GM21723 (cell line): ENCODE results near the gene NR2F1-AS1.

Source experiments
- ATAC-seq: cut with Tn5 transposase; IDR thresholded peaks from one replicate; pipeline ENCODE4 v1.9.1; 2021; ENCODE audit warnings: mild to moderate bottlenecking, moderate library complexity; ENCODE audit not compliant: unreplicated experiment

Gene NR2F1-AS1

DNA sequence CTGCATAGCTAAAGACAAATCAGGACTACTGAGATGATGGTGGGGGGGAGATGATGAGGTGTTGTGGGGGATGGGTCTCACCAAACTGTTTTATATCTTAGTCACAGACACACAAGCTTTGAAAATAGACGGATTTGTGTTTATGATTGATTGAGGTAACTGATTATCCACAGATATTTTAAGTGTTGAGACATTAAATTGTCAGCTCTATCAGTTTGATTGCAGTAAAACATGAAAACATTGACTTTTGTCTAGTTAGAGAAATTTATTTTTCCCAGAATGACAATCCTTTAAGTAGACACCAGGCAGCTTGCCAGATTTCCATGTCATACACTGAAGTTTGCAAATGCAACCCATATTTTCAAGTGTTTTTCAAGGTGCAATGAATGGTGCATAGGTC lies 149.8 kb downstream of the NR2F1-AS1 start:
- no peak for ATAC-seq

DNA sequence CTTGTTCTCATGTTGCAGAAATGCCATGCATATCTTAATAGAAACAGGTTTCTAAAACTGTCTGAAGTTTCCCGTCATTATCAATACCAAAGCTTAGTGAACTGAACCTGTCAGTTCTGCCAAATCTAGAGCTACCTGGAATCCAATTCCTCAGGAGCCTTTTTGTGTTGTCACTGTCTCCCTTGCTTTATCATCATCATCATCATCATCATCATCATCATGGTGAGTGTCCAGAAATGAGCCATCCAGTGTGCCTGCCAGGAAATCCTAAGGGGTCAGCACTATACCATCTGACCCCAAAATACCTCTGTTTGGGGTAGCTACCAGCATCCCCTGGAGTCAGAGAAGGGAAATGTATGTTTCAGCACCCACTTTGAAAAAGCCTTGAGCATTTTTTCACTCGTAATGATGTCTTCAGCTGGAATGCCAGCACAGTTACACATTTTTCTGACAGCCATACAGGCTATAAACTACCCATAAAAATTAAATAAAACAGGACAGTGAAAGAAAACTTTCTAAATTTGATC lies 150.3 kb downstream of the NR2F1-AS1 start:
- no peak for ATAC-seq

GRCh38 chr5:93430118-93430517 lies 150.9 kb downstream of the NR2F1-AS1 start:
- ATAC-seq: no peak

GRCh38 chr5:93428868-93429267 lies 152.2 kb downstream of the NR2F1-AS1 start:
- no peak for ATAC-seq

- no peak for ATAC-seq
These were observed 153.7 kb downstream of the NR2F1-AS1 start for GRCh38 chr5:93427316-93427715.

- ATAC-seq: no peak
These were observed 155.9 kb downstream of the NR2F1-AS1 start for GRCh38 chr5:93425096-93425495.

GRCh38 chr5:93423300-93423699 lies 157.7 kb downstream of the NR2F1-AS1 start:
- no peak for ATAC-seq

DNA sequence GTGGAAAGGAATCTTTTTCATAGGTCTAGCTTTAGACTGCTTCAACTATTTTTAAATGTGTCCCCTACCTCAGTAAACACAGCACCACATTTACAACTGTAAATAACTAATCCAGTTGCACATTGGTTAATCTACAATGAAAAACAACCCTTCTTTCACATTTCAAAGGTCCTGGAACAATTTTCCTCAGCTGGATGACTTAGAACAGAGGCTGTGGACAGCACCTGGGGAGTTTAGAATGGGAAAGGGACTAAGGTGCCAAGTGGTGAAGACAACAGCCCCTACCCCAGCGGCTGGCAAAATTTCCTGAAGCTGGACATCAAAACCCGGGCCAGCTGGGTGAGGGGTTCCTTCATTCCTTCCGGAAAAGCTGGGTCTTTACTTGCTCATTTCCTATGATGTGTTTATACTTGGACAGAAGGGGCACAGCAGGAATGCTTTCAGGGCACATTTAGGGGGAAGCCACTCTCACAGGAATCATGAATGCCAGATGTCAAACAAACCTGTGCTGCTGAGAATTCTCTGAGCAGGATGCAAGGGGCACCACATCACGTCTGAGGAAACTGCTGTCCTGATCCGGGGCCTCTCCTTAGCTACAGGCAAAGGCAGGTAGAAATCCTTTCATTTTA lies 158.3 kb downstream of the NR2F1-AS1 start:
- ATAC-seq: no peak

- no peak for ATAC-seq
These were observed 159.0 kb downstream of the NR2F1-AS1 start for GRCh38 chr5:93421987-93422401.

GRCh38 chr5:93421468-93421867 lies 159.6 kb downstream of the NR2F1-AS1 start:
- no peak for ATAC-seq

GRCh38 chr5:93417490-93417889 lies 163.5 kb downstream of the NR2F1-AS1 start:
- no peak for ATAC-seq

DNA sequence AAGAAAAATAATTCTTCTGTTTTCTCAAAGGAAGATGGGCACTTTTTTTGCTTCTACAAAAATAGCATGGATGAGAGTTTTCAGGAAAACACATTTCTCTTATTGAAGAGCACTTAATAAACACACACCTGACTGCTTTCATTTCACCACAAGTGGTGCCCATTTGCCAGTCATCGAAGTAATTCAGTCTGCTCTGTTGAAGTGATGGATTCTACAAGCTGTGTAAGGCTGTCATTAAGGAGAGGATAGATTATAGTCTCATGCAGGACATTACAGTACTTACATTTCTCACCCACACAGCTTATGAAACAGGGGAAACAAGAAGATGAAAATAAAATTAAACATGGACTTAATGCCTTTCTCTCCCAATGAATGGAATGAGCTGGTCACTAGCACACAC lies 165.2 kb downstream of the NR2F1-AS1 start:
- no peak for ATAC-seq

- no peak for ATAC-seq
These were observed 169.3 kb downstream of the NR2F1-AS1 start for GRCh38 chr5:93411716-93412115.

DNA sequence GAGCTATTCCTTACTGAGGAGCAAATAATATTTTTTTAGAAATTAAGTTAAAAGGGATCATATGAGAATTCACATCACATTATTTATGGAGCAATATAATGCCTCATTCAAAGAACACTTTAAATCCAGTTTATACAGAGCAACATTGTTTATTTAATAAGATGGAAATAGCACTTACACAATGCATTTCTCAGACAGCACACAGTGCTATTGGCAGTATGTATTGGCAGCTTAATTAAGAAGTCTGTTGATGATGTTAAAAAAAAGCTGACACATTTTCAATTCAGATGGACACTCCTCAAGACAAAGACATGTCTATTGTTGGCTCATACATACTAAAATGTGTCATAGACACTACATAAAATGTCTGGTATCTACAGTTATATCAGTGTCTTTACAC lies 171.3 kb downstream of the NR2F1-AS1 start:
- ATAC-seq: no peak

- ATAC-seq: no peak
These were observed 173.6 kb downstream of the NR2F1-AS1 start for GRCh38 chr5:93407454-93407853.

GRCh38 chr5:93406971-93407401 lies 174.0 kb downstream of the NR2F1-AS1 start:
- no peak for ATAC-seq

DNA sequence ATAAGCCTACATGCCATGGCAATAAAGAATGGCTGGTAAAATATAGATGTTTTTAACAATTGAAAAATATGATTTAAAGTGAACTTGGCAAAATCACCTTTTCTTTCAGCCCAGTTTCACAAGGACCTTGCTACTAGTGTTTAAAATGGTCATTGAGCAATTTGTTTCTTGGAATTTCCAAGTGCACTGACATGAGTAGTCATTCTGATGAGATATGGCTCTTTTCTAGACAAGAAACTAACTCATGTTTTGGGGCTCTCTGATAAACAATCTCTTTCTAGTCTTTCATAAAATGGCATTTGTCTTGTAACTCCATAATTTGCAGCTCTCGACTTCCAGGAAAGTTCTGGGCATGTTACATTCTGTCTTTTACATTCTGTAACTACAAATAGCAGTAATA lies 176.8 kb downstream of the NR2F1-AS1 start:
- ATAC-seq: no peak

- ATAC-seq: no peak
These were observed 177.7 kb downstream of the NR2F1-AS1 start for GRCh38 chr5:93403141-93403928.

GRCh38 chr5:93402451-93402850 lies 178.6 kb downstream of the NR2F1-AS1 start:
- ATAC-seq: no peak

DNA sequence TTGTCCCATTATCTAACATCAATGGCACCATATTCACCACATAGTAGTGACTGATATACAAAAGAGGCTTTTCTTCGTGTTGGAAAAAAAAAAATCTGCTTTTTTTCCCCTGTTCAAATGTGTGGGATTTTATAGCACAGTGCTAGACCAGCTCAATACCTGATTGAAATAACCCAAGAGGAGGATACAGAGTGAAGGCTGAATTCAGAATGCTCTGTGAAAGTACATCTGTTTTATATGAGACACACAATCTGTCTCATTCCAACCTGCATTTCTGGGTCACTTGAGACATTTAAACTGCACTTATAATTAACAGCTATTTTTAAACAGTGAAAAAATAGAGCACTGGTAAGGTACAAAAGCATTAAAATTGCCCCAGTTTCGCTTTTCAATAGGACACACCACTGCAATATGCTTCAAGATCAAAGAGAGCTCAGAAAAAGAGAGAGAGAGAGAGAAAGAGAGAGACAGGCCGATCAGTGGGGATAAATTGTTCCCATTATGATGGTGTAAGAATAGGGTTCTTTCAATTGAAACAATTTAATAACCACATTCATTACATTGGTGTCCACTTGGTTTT lies 179.3 kb downstream of the NR2F1-AS1 start:
- no peak for ATAC-seq

DNA sequence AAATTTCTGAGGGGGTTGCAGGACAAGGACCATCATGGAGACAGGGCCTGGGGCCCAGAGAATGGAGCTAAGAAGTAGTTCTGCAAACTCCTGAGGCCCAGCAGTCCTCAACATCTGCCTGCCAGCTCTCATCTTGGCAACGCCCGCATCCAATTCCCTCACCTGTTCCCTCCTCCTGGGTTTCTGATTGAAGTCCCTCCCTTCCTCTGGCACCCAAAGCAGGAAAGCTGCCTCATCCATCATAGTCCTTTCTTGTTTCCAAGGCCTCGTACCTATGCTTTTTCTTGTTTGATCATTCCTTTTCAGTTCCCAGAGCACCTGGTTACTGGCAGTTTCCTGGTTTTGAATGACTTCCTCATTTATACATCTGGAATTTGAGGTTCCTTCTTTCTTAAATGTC lies 181.3 kb downstream of the NR2F1-AS1 start:
- no peak for ATAC-seq

DNA sequence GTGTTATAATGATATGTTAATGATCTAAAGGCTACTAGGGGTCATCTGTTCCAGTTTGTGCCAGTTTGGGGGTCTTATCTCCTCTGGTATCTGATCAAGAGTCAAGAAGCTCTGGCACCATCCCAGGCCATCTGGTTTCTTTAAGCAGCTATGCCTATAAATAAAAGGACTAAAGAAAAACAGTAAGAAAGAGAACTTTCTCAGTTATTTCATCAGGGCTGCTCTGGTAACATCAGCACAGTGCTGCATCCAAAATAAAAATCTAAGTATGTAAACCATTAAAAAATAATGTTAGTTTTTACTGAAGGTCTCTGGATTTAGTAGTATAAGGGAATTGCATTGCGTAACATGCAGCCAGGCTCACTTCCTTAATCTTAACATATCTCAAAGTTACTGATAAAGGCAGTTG lies 185.0 kb downstream of the NR2F1-AS1 start:
- ATAC-seq: no peak
